Bronchial epithelial cell (primary cell): ENCODE results near the gene OAT. TPM values are rescaled to one million over a fixed set of nuclear protein-coding genes. Genes with fewer than 3 reads are reported as not detected.

Source experiments
- DNase-seq: peaks from one replicate; pipeline ENCODE4 v3.0.0-alpha.2; 2010; ENCODE audit warnings: low read depth
- FAIRE-seq: peaks from 2 replicates; lab custom pipeline; 2011; peaks lifted over from hg19 to GRCh38; lab: Jason Lieb, UNC
- H3K27me3 ChIP-seq: 2 replicates; pipeline ENCODE4 v1.5.1; 2011; ENCODE audit warnings: low read length; ENCODE audit not compliant: control insufficient read depth, insufficient read depth
- H3K36me3 ChIP-seq: 2 replicates; pipeline ENCODE4 v1.5.1; 2011; ENCODE audit warnings: low read length; ENCODE audit not compliant: control insufficient read depth, insufficient read depth
- H3K4me3 ChIP-seq: 2 replicates; pipeline ENCODE4 v1.5.1; 2011; ENCODE audit warnings: mild to moderate bottlenecking, low read depth, low read length, control low read depth
- total RNA-seq: library from RNA; depleted of rRNA; stranded (reverse); fragments of >200 nt; gene quantifications from 2 replicates; pipeline ENCODE4 v1.2.1, GENCODE V29; 2014
- TF ChIP-seq, protein P1 (sequence below): IDR thresholded peaks from 2 replicates; pipeline ENCODE4 v1.5.1; 2011; ENCODE audit warnings: mild to moderate bottlenecking, moderate library complexity, low read length, control low read depth, inconsistent platforms; ENCODE audit not compliant: insufficient read depth, severe bottlenecking

Gene OAT
- total RNA-seq, 1 donor from 2014 or later: 130 TPM

DNA sequence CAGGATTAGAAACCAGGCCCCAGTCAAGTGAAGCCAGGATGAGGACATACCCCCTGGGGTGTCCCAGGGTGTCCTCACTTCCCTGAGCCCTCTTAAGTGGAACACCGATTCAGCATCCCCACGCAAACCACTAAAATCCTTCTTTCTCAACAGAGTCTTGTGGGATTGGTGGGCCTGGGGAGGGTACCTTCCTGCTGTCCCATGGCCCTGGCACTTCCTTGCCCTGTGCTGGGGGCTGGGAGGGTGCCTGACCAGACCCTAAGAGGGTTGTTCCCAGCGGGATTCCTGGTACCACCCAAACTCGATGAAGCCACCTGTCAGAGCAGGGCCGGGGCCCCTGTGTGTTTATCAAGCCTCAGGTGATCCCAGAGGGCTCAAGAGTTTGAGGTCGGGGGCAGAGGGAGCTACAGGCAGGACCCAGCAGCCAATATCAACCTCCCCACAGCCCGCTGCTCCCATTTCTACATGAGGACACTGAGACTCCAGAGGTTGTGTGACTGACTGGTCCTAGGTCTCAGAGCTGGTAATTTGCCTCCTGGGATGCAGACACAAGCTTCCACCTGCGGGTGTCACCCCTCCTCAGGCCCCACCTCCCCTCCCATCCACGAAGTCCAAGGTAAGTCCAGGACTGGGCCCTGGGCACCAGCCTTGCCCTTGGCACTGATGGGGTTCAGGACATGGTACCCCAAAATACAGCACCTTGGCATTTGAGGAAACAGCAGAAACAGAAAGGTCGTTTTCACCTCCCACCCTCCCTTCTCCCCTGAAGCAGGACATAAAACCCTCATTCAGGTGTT lies 31.4 kb downstream of the OAT start:
- DNase-seq (no peak), FAIRE-seq (no peak)
- no peaks in the 10 kb centered on the region for H3K27me3 ChIP-seq
- no peak overlapping the region for H3K4me3 ChIP-seq
- no peaks in the 10 kb centered on the region for H3K36me3 ChIP-seq
- TF ChIP-seq, protein P1, sequence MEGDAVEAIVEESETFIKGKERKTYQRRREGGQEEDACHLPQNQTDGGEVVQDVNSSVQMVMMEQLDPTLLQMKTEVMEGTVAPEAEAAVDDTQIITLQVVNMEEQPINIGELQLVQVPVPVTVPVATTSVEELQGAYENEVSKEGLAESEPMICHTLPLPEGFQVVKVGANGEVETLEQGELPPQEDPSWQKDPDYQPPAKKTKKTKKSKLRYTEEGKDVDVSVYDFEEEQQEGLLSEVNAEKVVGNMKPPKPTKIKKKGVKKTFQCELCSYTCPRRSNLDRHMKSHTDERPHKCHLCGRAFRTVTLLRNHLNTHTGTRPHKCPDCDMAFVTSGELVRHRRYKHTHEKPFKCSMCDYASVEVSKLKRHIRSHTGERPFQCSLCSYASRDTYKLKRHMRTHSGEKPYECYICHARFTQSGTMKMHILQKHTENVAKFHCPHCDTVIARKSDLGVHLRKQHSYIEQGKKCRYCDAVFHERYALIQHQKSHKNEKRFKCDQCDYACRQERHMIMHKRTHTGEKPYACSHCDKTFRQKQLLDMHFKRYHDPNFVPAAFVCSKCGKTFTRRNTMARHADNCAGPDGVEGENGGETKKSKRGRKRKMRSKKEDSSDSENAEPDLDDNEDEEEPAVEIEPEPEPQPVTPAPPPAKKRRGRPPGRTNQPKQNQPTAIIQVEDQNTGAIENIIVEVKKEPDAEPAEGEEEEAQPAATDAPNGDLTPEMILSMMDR: peak; percentile 15

DNA sequence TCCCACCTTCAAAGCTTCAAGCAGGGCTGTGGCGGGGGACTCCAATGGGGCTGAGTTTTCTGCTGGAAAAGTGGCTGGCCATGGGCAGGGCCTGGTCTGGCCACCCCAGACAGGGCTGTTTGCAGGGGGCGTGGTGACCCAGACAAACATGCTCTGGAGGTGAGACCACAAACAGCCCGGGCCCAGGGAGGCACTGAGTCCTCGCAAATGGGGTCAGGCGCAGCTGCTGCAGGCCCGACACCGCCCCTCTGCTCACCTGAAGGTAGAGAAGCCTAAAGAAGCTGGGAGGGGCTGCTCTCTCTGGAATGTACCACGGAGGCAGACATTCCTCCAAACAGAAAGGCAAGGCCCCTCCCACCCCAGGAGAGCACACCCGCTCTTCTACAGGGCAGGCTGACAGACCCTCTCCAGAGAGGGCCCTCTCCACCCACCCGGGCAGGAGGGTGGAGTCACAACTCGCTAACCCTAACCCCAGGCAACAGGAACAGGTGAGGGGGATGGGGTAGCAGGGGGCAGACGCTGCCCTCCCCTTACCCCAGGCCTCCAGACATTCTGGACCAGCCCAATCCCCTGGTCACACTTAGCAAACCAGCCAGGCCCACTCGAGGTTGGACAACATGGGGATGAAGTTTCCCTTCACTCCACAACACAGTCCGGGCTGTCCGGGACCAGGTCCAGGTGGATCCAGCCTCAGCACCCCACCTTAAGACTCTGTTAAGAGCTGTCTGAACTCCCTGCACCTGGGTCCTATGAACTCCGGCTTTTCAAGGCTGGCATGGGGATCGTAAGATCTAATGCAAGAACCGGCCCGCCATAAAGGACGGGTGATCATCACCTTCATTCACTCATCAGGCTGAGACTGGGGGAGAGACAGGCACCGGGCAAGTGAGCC lies 32.3 kb downstream of the OAT start:
- Histone ChIP-seq H3K36me3 (no peaks in the 10 kb centered on the region), H3K4me3 (no peak overlapping the region), H3K27me3 (peaks cover 3% of the 10 kb centered on the region)
- FAIRE-seq (no peak), DNase-seq (no peak)
- TF ChIP-seq, protein P1: no peak

DNA sequence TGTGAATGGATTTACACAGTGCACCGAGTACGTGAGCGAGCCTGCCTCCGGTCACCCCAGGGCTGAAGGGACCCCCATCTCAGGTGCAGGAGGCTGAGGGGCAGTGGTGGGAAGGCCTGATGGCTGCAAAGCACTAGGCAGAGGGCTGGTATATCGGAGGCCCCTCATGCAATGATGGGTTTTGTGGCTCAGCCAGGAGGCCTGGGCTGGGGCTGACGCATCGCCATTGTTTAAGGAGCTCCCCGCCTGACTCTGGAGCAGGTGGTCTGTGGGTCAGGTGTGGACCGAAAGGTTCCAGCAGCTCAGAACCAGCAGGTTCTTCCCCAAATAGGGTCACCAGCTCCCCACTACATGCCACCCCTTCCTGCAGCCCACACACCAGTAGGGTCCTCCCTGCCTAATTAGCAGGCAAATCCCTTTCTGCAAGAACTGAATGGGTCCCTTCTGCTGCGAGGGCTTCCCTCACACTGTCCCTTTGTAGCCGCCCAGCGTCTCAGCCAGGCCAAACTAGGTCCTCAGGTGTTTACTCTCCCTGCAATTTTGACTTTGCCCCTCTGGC lies 33.0 kb downstream of the OAT start:
- H3K27me3 ChIP-seq: peaks cover 3% of the 10 kb centered on the region
- FAIRE-seq (no peak), DNase-seq (no peak)
- TF ChIP-seq, protein P1: no peak
- H3K4me3 ChIP-seq: no peak overlapping the region
- H3K36me3 ChIP-seq: no peaks in the 10 kb centered on the region

DNA sequence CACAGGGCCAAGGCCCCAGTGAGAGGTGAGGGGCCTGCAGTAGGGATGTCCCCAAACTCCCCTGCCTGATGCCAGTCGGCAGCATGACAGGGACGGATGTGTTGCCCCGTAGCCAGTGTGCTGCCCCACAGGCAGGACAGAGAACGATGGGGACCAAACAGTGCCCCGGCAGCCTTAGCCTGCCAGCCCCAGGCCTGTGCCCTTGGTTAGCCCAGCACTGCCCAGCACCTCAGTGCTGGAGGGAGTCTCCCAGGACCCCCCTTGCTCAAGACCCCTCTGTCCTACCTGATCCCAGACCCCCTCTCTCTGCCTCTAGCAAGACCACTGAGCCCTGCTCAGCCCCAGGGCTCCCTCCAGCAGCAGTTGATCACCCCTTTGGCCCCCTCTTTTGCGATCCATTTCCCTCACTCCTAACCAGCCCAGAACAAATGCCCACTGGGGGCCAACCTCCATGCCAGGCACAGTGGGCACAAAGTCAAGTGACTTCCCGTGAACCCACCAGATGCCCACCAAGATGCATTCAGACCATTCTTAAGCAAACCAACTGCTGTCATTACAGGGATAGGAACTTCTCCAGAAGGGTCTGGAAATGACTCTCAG lies 34.0 kb downstream of the OAT start:
- TF ChIP-seq, protein P1: no peak
- no peak for DNase-seq
- H3K27me3 ChIP-seq: peaks cover 3% of the 10 kb centered on the region
- peak; percentile 75 for FAIRE-seq
- no peaks in the 10 kb centered on the region for H3K36me3 ChIP-seq
- H3K4me3 ChIP-seq: no peak overlapping the region

DNA sequence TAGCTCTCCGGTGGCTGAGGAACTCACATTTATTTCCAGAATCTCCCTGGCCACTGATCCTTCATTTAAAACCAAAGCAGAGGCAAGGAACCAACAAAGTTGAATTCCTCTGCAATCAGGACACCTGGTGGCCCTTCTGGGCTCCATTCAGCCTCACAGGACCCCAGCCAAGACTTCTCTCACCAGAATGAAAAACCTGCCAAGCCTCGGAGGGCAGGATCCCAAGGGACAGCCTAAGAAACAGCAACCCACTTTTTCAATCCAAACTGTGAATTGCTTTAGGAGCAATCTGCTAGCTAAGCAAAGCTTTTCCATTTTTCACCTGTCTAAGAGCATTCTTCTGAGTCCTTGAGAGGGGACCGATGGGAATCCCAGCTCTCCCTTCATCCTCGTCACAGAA lies 34.6 kb downstream of the OAT start:
- DNase-seq (no peak), FAIRE-seq (no peak)
- Histone ChIP-seq H3K36me3 (no peaks in the 10 kb centered on the region), H3K27me3 (peaks cover 3% of the 10 kb centered on the region), H3K4me3 (no peak overlapping the region)
- TF ChIP-seq, protein P1: no peak
